GM11168 (cell line): ENCODE results near the gene MYO7A.

Experiments
- in situ Hi-C: fragments of 300-500 bp; cut with MboI; formaldehyde crosslinking; loops from one replicate; pipeline ENCODE4 v1.12.0; 2022; ENCODE audit warnings: low sequenced_read_pairs; ENCODE audit not compliant: unreplicated experiment

Gene MYO7A

DNA sequence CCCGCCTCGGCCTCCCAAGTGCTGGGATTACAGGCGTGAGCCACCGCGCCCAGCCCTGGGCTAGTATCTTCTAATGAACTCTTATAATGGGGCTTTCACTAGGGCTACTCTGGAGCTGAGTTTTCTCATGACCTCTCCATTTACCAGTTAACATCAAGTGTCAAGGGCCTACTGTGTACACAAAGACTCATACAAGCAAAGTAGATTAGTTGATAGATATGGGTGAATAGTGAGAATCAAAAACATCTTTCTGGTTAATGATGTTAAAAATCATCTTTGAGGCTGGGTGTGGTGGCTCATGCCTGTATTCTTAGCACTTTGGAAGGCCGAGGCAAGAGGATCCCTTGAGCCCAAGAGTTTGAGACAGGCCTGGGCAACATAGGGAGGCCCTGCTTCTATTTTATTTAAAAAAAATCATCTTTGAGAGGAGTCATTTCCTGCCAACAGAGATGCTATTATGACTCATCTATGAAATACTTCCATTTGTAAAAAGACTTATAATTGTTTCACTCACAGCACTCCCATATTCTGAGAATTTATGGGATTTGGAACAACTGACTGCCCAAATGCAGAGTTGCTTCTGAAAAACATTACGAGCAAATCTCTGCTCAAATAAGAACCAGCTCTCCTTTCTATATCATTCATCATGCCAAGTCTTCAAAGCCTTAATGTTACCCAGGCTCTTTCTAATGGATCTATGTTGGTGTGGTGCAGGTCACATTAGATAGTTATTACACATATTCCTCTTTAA, 116.4 kb downstream of the MYO7A start:
- in situ Hi-C loops: no loop called here

GRCh38 chr11:77249427-77249826, 121.4 kb downstream of the MYO7A start:
- in situ Hi-C loops: no loop called here

DNA sequence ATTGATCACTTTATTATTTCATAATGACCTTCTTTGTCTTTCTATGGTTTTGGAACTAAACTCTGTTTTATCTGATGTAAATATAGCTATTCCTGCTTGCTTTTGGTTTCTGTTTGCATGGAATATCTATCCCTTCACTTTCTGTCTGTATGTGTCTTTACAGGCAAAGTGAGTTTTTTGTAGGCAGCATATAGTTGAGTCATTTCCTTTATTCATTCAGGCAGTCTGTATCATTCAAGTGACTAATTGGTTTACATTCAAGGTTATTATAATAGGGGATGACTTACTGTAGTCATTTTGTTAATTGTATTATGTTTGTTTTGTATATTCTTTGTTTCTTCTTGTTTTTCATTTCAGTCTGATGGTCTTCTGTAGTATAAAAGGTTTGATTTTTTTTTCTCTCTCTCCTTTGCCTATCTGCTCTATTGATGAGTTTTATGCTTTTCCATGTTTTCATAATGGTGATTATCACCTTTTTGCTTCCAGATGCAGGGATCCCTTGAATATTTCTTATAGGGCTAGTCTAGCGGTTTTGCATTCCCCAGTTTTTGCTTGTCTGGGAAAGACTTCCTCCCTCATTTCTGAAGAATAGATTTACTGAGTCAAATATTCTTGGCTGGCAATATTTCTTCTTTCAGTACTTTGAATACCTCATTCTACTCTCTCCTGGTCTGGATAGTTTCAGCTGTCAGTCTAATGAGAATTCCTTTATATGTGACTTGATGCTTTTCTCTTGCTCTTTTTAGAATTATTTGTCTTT, 123.0 kb downstream of the MYO7A start:
- in situ Hi-C loops: no loop called here

DNA sequence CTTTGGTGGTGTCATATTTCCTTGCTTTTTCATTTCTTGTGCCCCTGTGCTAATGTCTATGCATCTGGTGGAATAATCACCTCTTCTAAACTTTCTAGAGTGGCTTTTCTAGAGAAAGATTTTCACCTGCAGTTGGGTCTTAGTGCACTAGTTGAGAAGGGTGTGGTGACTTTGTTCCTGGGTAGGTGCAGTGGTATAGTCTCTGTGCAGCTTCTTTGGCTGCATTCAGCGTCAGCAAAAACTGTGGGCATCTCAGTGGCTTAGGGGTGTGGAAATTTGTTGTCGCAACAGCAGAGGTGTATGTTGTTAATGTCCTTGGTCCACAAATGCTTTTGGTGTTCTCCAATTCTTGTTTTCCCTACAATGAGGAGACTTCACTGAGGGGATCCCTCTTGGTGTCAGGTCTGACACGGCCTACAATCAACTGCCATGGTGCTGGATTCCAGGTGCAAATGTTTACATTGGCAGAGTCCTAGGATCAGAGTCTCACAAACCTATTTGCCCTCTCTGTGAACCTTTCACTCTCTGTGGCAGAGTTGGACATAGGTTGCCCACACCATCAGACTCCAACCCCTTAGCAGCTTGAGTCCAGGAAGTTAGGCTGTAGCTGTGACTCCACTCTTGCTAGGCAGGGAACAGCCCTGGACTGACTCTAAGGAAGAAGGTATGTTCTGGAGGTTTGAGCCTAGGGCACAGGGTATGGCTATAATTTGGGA, 124.7 kb downstream of the MYO7A start:
- in situ Hi-C loops: no loop called here

DNA sequence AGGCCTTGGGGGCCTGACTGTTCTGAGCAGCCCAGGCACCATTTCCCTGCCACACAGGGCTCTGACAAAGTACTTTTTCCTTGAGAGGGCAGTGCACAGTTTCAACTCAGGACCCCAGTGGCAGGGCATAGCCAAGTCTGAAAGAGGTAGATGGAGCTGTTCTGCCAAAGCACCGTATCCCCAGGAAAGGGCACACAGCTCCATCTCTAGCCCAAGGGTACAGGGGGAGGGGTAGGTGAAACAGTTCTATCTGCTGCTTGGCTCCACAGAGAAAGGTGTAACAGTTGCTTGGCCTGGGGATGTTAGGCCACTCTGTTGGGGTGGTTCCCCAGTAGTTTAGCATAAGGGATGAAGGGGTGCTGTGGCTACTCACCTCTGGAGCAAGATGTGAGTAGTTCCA, 125.6 kb downstream of the MYO7A start:
- in situ Hi-C loops: no loop called here

DNA sequence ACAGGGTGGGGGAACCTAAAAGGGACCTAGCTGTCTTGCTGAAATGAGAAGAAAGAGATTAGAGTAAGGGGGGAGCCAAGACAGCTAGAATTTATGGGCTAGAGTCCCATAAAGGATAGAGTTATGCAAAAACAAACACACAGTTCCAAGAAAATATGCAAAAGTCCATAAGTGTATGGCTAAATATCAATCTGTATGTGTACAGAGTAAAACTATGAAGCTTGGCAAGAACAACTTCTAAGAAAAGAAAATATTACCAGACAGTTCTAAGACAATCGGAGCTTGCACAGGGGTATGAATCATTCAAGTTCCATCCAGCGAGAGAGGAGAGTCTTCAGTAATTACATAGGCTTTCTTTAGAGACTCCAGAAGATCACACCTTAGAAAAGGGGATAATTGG, 131.6 kb downstream of the MYO7A start:
- in situ Hi-C loops: no loop called here

GRCh38 chr11:77262803-77263202, 134.8 kb downstream of the MYO7A start:
- in situ Hi-C loops: no loop called here
